ENCODE data around the gene TBL3.
"Not testable (repeated sequence)": the region's sequence is repeated elsewhere in the genome, so short reads cannot be mapped to it uniquely, and the experiment has no call there.

TBL3 gene

GRCh38 chr16:1971796-1972489, at the start of gene TBL3:
Gene TBL3, plus strand, starts transcription at chr16:1972053. Its CDS starts 112 bp downstream, at chr16:1972165.
- DNase-seq (ENCODE audit: extremely low spot score, insufficient read length, low read depth) (peak; percentile 88), FAIRE-seq (peak; percentile 98)

DNA sequence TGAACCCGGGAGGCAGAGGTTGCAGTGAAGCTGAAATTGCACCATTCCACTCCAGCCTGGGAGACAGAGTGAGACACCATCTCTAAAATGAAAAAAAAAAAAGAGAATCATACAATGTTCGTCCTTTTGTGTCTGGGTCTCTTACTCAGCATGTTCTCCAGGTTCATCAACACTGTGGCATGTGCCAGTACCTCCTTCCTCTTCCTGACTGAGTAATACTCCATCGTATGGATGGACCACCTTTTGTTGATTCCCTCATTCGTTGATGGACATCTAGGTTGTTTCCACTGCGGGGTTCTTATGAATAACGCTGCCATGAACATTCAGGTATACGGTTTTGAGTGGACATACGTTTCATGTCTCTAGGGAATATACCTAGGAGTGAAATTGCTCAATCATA, 49.5 kb upstream of the TBL3 start:
- DNase-seq (ENCODE audit: extremely low spot score, insufficient read length, low read depth) (no peak), FAIRE-seq (no peak)

DNA sequence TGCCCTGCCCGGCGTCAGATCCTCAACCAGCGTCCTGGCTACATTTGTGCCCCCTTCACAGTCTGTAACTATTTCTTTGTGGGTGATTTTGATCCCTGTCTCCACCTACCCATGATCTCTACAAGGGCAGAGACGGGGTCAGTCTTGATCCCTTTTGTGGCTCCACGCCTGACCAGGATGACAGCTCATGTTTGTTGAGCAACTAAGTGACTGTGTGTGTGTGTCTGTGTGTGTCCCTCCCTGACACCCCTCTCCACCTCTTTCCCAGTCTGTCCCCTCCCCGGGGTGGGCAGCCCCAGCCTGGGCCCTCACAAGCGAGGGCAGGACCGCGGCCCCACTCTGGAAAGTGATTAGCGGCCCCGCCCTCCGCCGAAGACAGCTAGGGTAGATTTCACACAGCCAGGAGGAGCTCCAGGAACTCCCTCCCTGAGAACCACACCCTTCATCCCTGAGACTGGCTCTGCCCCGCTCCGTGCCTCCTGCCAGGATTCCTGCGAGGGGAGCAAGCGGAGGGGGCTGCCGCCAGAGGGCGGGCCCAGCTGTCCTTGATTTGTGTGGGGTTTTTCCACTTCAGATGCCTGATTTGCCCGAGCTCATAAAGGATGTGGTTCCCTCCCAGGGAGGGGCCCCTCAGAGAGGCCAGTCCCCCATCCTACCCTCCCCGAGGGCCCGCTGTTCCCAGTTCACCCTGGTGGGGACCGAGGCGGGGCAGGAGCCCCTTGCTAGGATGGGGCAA, 48.4 kb upstream of the TBL3 start:
- FAIRE-seq = no peak
- DNase-seq (ENCODE audit: extremely low spot score, insufficient read length, low read depth) = no peak

DNA sequence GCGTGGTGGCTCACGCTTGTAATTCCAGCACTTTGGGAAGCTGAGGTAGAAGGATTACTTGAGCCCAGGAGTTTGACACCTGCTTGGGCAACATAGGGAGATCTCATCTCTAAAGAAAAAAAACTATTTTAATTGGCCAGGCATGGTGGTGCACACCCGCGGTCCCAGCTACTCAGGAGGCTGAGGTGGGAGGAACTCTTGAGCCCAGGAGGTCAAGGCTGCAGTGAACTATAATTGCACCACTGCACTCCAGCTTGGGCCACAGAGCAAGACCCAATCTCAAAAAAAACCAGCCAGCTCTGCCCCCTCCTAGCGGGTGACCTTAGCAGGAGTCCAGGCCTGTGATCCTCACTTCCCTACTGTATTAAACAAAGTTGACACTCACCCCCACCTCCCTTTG, 47.8 kb upstream of the TBL3 start:
- DNase-seq (ENCODE audit: extremely low spot score, insufficient read length, low read depth) (no peak), FAIRE-seq (no peak)

GRCh38 chr16:1926271-1926670, 45.6 kb upstream of the TBL3 start:
- FAIRE-seq (no peak), DNase-seq (ENCODE audit: extremely low spot score, insufficient read length, low read depth) (no peak)

DNA sequence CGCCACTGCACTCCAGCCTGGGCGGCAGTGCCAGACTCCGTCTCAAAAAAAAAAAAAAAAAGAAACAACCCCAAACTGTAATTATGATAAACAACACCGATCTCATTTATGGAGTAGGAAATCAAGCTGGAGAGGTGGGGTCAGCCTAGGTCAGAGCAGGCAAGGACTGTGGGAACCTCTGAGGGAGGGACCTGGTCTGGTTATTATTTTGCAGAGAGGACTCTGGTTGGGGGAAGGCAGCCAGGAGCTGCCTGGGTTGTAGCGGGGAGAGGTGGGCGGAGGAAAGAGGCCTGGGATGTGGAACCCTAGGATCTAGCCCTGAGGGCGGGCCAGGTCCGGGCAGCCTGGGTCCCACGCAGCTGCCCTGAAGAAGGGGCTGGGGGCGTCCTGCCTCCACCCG, 42.7 kb upstream of the TBL3 start:
- no peak for DNase-seq (ENCODE audit: extremely low spot score, insufficient read length, low read depth)
- no peak for FAIRE-seq

DNA sequence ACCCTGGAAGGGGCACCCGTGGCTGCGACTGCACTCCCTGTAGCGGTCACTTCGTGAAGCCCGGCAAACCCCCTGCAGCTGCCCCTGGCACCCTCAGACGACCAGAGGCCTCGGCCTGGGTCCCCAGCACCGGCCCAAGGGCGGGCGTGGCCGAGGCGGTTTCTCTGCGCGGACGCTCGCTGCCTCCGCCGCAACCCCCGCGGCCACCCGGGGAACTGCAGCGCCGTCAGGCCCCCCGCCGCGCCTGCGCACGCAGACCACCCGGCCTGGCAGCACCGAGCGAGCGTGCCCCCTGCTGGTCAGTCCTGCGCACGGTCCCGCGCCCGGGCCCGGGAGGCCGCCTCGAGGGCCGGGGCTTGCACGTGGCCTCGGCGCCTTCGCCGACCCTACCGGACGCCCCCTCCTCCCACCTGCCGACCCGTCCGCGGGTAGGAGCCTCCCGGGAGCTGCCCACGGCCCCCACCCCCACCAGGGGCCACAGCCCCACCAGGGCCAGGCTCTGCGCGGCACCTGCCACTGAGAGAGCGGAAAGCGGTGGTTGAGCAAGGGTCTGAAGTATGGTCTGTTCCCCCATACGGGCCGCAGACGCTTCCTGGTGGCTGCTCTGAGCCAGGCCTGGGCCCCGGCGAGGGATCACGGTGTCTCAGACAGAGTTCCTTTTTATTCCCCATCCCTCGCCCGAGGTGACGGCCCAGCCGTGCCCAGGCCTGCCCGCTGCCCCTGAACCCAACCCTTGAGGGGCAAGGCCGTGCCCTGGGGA, 42.1 kb upstream of the TBL3 start:
- DNase-seq (ENCODE audit: extremely low spot score, insufficient read length, low read depth) = peak; percentile 99
- FAIRE-seq = peak; percentile 93

DNA sequence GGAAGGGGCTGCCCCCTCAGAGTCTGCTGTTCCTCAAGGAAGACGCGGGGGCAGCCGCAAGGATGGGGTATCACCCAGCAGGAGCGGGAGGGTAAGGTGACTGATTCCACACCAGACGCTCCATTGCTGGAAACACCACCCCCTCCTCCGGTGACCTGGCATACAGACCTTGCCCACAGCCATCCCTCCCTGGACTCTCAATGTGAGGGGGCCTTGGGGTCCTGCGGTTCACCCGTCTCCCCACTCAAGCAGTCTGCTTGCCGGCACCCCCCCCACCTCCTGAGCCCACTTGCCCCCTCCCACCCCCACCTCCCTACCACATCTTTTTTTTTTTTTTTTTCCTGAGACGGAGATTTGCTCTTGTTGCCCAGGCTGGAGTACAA, 41.5 kb upstream of the TBL3 start:
- no peak for FAIRE-seq
- no peak for DNase-seq (ENCODE audit: extremely low spot score, insufficient read length, low read depth)

DNA sequence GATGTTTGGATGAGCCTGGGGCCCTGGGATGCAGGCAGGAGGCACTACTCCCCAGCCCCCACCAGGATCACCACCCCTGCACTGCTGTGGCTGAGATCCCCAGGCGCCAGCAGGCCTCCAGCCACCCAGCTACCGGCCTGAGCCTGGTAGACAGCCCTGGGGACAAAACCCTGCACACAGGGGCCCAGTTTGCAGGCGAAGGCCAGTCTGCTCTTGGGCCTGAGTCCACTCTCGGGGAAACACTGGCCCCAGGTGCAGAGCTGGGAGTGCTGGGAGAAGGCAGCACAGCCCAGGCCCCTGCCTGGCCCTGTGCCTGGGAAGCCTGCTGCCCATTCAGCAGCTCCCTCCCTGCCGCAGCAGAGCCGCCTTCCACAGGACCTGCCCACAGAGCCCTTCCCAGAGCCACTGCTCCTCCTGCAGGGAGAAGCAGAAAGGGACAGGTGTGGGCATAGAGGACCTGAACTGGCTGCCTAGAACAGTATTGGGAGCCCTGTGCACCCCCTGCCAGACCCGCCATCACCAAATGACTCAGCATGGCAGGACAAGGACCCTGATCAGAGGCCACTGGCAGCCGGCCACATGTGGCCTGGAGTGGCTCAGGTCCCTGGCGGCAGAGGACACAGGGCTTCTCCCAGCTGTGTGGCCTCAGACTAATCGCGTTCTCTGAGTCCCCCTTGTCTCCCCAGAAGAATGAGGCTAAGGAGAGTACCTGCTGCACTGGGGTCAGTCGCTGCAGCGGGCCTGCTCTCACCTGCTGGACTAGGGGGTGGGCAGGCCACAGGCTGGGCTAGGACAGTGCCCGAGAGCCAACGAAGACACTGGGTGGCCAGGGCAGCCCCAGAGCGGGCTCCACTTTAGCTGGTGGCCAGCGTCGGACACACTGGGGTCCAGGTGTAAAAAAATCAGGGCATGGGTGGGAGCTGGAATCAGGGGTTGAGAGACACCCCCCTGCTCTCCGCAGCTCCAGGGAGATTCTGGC, 39.5 kb upstream of the TBL3 start:
- DNase-seq (ENCODE audit: extremely low spot score, insufficient read length, low read depth) (no peak), FAIRE-seq (no peak)

DNA sequence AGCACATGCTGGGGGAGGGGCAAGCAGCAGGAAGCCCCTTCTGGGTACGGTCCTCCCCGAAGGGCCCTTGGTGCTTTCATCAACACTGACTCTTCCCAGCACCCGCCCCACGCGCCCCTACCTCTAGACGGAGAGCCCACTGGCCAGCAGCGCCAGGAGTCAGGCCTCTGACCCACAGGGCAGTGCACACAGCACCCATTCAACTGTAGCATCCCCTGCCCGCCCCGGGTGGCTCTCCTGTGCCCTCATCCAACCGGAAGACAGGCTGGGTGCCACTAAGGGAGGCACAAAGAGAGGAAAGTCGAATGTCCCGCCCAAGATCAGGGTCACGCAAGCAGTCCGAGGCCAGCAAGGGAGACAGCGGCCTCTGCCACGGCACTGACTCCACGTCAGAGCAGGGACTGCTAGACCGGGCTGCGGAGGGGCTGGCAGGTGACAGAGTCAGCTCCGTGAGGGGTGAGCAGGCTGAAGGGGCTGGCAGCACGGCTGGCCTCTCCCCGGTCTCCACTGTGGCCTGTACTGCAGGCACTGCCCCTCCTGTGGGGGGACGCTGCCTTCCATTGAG, 38.7 kb upstream of the TBL3 start:
- FAIRE-seq (no peak), DNase-seq (ENCODE audit: extremely low spot score, insufficient read length, low read depth) (no peak)

GRCh38 chr16:1936945-1937479, 34.8 kb upstream of the TBL3 start:
- no peak for FAIRE-seq

DNA sequence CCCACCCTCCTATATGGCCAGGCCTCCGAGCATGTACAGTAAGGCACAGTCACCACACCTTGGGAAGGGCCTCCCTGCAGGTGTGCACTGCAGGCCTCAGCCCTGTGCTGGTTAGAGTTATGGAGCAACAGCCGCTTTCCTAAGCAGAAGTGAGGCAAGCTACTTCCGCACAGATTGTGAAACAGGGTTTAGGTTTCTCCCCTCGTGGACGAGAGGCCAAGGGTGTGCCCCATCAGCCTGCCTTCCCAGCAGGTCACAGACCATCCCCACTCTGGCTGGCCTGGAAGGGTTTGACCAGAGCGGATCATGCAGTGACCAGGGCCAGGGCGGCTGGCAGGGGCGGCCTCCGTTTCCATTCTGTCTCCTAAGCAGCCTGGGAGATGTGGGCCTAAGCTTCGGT, 33.5 kb upstream of the TBL3 start:
- no peak for FAIRE-seq
- DNase-seq (ENCODE audit: extremely low spot score, insufficient read length, low read depth) = no peak

More at GRCh38 chr16:1936945-1937479, 34.8 kb upstream of the TBL3 start:
- no peak for DNase-seq (ENCODE audit: extremely low spot score, insufficient read length, low read depth)

DNA sequence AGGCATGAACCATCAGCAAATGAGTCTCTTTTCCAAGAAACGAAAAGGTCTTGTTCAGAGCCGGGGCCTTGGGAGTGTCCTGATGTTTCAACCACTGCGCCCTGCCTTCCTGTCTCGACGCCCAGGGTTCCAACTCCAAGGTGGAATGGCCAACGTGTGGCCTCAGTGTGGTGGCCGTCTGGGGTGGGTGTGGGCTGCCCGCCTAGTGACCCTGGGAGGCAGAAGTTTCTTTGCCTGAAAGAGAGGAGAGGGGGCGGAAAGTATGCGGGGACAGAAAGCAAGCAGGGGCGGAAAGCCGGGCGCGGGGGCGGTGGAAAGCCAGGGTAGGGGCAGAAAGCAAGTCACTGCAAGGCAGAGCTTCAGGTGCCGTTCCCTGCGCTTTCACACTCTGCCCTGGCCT, 32.9 kb upstream of the TBL3 start:
- DNase-seq (ENCODE audit: extremely low spot score, insufficient read length, low read depth) (no peak), FAIRE-seq (no peak)

DNA sequence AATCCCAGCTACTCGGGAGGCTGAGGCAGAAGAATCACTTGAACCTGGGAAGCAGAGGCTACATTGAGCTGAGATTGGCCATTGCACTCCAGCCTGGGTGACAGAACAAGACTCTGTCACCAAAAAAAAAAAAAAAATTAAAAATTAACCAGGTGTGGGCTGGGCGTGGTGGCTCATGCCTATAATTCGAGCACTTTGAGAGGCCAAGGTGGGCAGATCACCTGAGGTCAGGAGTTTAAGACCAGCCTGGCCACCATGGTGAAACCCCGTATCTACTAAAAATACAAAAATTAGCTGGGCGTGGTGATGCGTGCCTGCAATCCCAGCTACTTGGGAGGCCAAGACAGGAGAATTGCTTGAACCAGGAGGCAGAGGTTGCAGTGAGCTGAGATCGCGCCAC, 32.0 kb upstream of the TBL3 start:
- FAIRE-seq; DNase-seq (ENCODE audit: extremely low spot score, insufficient read length, low read depth): not testable (repeated sequence)

- DNase-seq (ENCODE audit: extremely low spot score, insufficient read length, low read depth) (no peak), FAIRE-seq (no peak)
These were observed 31.3 kb upstream of the TBL3 start for GRCh38 chr16:1940273-1941161.

GRCh38 chr16:1941162-1942046, 30.4 kb upstream of the TBL3 start:
- no peak for FAIRE-seq
- DNase-seq (ENCODE audit: extremely low spot score, insufficient read length, low read depth) = no peak

DNA sequence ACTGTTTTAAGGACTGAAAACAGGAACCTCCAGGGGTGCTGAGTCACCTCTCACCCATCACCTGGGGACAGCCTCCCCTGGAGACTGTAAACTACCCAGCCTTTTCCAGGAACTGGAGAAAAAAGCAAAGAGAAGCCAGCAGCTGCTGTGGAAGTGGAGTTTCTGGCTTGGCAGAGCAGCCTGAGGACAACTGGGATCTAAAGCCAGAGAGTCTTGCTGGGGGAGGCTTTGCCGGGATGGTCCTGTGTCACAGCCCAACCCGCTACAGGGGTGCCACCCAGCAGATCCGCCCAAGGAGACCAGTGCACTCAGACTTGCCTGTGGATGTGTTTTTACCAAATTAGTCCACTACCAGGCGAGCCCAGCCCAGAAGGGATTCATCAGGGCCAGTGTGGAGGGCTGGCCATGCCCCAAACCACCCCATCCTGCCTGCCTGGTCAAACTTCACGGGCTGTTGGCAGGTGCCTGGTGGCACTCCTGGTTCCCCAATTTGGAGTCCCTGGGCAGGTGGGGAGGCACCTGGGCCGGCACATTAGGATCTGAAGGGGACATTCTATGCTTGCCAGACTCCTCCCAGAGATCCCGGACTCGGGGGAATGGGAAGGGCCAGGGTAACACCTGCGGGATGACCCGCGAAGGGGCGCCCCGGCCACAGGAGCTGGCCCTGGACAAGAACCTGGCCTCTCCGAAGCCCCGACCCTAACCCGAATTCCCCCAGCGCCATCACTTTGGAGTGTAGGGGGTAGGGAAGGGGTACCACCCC, 29.6 kb upstream of the TBL3 start:
- FAIRE-seq = no peak
- DNase-seq (ENCODE audit: extremely low spot score, insufficient read length, low read depth) = no peak

All from GM18507 (cell line).